GM12878 (cell line): ENCODE measurements around the gene TDRD12. TPM values are rescaled to one million over a fixed set of nuclear protein-coding genes. Genes with fewer than 3 reads are reported as not detected.

Source experiments
- ATAC-seq: fragments of 200-7000 bp; cut with Tn5 transposase; 3 replicates; pipeline ENCODE4 v1.9.1; 2020; ENCODE audit warnings: mild to moderate bottlenecking, moderate library complexity
- BruUV-seq: library from RNA; stranded (reverse); fragments of 400-500 nt; replicated peaks from 2 replicates; lab custom pipeline; 2021; lab: Mats Ljungman, UMichigan
- CTCF ChIA-PET: fragments of 300-600 bp; sonication (Branson Sonifier 250); formaldehyde crosslinking; extraction: SDS; loops from one replicate; lab custom pipeline; 2021; ENCODE audit warnings: inconsistent platforms; lab: Yijun Ruan, JAX
- POLR2A ChIA-PET: fragments of 350-600 bp; formaldehyde crosslinking; extraction: SDS; loops from one replicate; lab custom pipeline; 2021; ENCODE audit warnings: inconsistent platforms; lab: Charles Lee
- RAD21 ChIA-PET: fragments of 300-600 bp; sonication (Branson Sonifier 250); formaldehyde crosslinking; loops from one replicate; lab custom pipeline; 2023; ENCODE audit warnings: antibody characterized with exemption; ENCODE audit not compliant: unreplicated experiment; lab: Charles Lee
- SMC1A ChIA-PET: fragments of 300-600 bp; sonication (Branson Sonifier 250); formaldehyde crosslinking; loops from one replicate; lab custom pipeline; 2023; ENCODE audit not compliant: unreplicated experiment, uncharacterized antibody; lab: Charles Lee
- DNase-seq: peaks from one replicate; pipeline ENCODE4 v3.0.0-alpha.2; 2011; ENCODE audit warnings: low read depth, low spot score
- FAIRE-seq: peaks from 3 replicates; lab custom pipeline; 2011; peaks lifted over from hg19 to GRCh38; lab: Jason Lieb, UNC
- H2AFZ ChIP-seq: 2 replicates; pipeline ENCODE4 v1.6.0; 2011; ENCODE audit warnings: low read depth, low read length, control low read depth; ENCODE audit not compliant: control insufficient read depth
- H3K27ac ChIP-seq: 2 replicates; pipeline ENCODE4 v1.5.1; 2011; ENCODE audit warnings: control low read depth; ENCODE audit not compliant: control insufficient read depth, insufficient read depth
- H3K27me3 ChIP-seq, 2 experiments: replicated peaks in 1 of 2; 2 replicates each; pipeline versions ENCODE4 v1.6.0 to v1.6.1; 2011; ENCODE audit warnings: low read length in 1 of 2; ENCODE audit not compliant: control insufficient read depth in 2 of 2, insufficient read depth in 2 of 2
- H3K36me3 ChIP-seq, 2 experiments: 2 replicates each; pipeline ENCODE4 v1.5.1; 2011; ENCODE audit warnings: low read length in 1 of 2; ENCODE audit not compliant: control insufficient read depth in 2 of 2, insufficient read depth in 2 of 2
- H3K4me1 ChIP-seq: 2 replicates; pipeline ENCODE4 v1.6.1; 2011; ENCODE audit warnings: mild to moderate bottlenecking, low read length, moderate library complexity, mixed read lengths; ENCODE audit not compliant: control insufficient read depth, insufficient read depth
- H3K4me2 ChIP-seq: 2 replicates; pipeline ENCODE4 v1.6.0; 2011; ENCODE audit warnings: control low read depth; ENCODE audit not compliant: control insufficient read depth, insufficient read depth
- H3K4me3 ChIP-seq: fragments of 200-600 bp; sonication (generic); 2 replicates; pipeline ENCODE4 v1.5.1; 2016
- H3K79me2 ChIP-seq: 2 replicates; pipeline ENCODE4 v1.6.0; 2011; ENCODE audit warnings: low read length; ENCODE audit not compliant: control insufficient read depth, insufficient read depth
- H3K9ac ChIP-seq: 2 replicates; pipeline ENCODE4 v1.8.0; 2011; ENCODE audit warnings: low read length, control low read depth, mixed read lengths; ENCODE audit not compliant: control insufficient read depth, insufficient read depth
- H3K9me3 ChIP-seq: replicated peaks from 3 replicates; pipeline ENCODE4 v1.5.1; 2011; ENCODE audit warnings: mild to moderate bottlenecking, low read length; ENCODE audit not compliant: control insufficient read depth, insufficient read depth
- H4K20me1 ChIP-seq: 2 replicates; pipeline ENCODE4 v1.6.0; 2011; ENCODE audit not compliant: control insufficient read depth, insufficient read depth
- BHLHE40 ChIP-seq, 2 experiments: fragments of 450-650 bp in 1 of 2; IDR thresholded peaks; 2 replicates each; pipeline ENCODE4 v1.6.1; 2011 to 2017; ENCODE audit warnings: low read depth in 2 of 2, borderline replicate concordance in 1 of 2, improper control_type of control experiment in 1 of 2, low read length in 1 of 2, mild to moderate bottlenecking in 1 of 2
- FOXM1 ChIP-seq: IDR thresholded peaks from 2 replicates; pipeline ENCODE4 v1.6.1; 2012; ENCODE audit warnings: low read depth, mild to moderate bottlenecking, inconsistent platforms, low read length, moderate library complexity
- IKZF1 ChIP-seq: fragments of 450-650 bp; conservative IDR thresholded peaks from 2 replicates; pipeline ENCODE4 v1.6.1; 2017; ENCODE audit warnings: antibody characterized with exemption, mild to moderate bottlenecking
- KAT2A ChIP-seq: conservative IDR thresholded peaks from 2 replicates; pipeline ENCODE4 v1.6.1; 2011; ENCODE audit warnings: low read depth, low read length; ENCODE audit not compliant: control insufficient read depth
- LARP7 ChIP-seq: fragments of 450-650 bp; IDR thresholded peaks from 2 replicates; pipeline ENCODE4 v1.6.1; 2017; ENCODE audit warnings: mild to moderate bottlenecking
- MYC ChIP-seq: IDR thresholded peaks from 2 replicates; pipeline ENCODE4 v1.6.1; 2011; ENCODE audit warnings: mild to moderate bottlenecking, low read length, moderate library complexity, inconsistent platforms; ENCODE audit not compliant: insufficient read depth, insufficient replicate concordance, insufficient read length, severe bottlenecking
- RAD21 ChIP-seq: IDR thresholded peaks from 2 replicates; pipeline ENCODE4 v1.6.1; 2011; ENCODE audit warnings: mild to moderate bottlenecking, low read depth, low read length, moderate library complexity; ENCODE audit not compliant: insufficient read depth
- RAD51 ChIP-seq: fragments of 450-650 bp; IDR thresholded peaks from 2 replicates; pipeline ENCODE4 v1.6.1; 2016; ENCODE audit warnings: moderate library complexity, mild to moderate bottlenecking, inconsistent platforms
- RELA ChIP-seq: fragments of 450-650 bp; IDR thresholded peaks from 2 replicates; pipeline ENCODE4 v1.8.0; 2014; ENCODE audit warnings: borderline replicate concordance; ENCODE audit not compliant: partially characterized antibody
- SRF ChIP-seq, 2 experiments: IDR thresholded peaks; 2 replicates each; pipeline ENCODE4 v1.6.1; 2011; ENCODE audit warnings: low read depth in 2 of 2, low read length in 2 of 2, mild to moderate bottlenecking in 1 of 2, moderate library complexity in 1 of 2
- WGBS: methylation state at CpG from one replicate; pipeline ENCODE4 v1.1.6; 2016; ENCODE audit warnings: low lambda C conversion rate; ENCODE audit not compliant: insufficient replicate concordance, insufficient coverage; ENCODE audit errors: missing lambda C conversion rate; 5-methylcytosine and 5-hydroxymethylcytosine counted together
- in situ Hi-C: fragments of 300-500 bp; cut with MboI; formaldehyde crosslinking; loops from 9 replicates; pipeline ENCODE4 v1.14.3; 2018; ENCODE audit warnings: mixed read lengths
- intact Hi-C: fragments of 100-400 bp; cut with micrococcal nuclease; formaldehyde crosslinking; loops from one replicate; pipeline ENCODE4 v1.14.2; 2022; ENCODE audit not compliant: unreplicated experiment
- polyA plus RNA-seq, 11 experiments: library from polyadenylated mRNA; depleted of rRNA in 4 of 11; unstranded in 6 of 11; stranded (reverse) in 5 of 11; fragments of >200 nt; fragmentation: Nextera tagmentation in 4 of 11; fragmentation: Illumina TruSeq in 1 of 11; extraction: Ambion mirVana in 4 of 11; extraction: Trizol in 1 of 11; gene quantifications; 1 replicate in 1 of 11; 2 replicates in 10 of 11; pipeline versions ENCODE4 v1.2.1 to v1.2.3, GENCODE V29; 2011 to 2016; ENCODE audit warnings: inconsistent platforms in 2 of 11, missing spikeins in 2 of 11, low read depth in 1 of 11
- total RNA-seq, 4 experiments: library from RNA; depleted of rRNA in 3 of 4; stranded (reverse); fragments of >200 nt in 3 of 4; fragmentation: Illumina TruSeq in 1 of 4; extraction: Trizol in 1 of 4; gene quantifications; 2 replicates each; pipeline versions ENCODE4 v1.2.1 to v1.2.3, GENCODE V29; 2013 to 2021
- TF ChIP-seq, protein P1 (sequence below): fragments of 450-650 bp; IDR thresholded peaks from 2 replicates; pipeline ENCODE4 v1.6.1; 2016; ENCODE audit warnings: mild to moderate bottlenecking
- TF ChIP-seq, protein P2 (sequence below): fragments of 150-350 bp; IDR thresholded peaks from 2 replicates; pipeline ENCODE4 v1.6.1; 2016; ENCODE audit warnings: low read depth, low read length
- TF ChIP-seq, protein P3 (sequence below): fragments of 450-650 bp; IDR thresholded peaks from 2 replicates; pipeline ENCODE4 v1.6.1; 2014; ENCODE audit warnings: mild to moderate bottlenecking
- TF ChIP-seq, protein P4 (sequence below): IDR thresholded peaks from 2 replicates; pipeline ENCODE4 v1.6.1; 2011; ENCODE audit warnings: mild to moderate bottlenecking, low read depth, low read length, moderate library complexity; ENCODE audit not compliant: insufficient replicate concordance

The TDRD12 gene
- total and polyA plus RNA-seq, 10 of the 15 experiments (the other 5 are each of a cell fraction or from before 2014, with no cell fraction given) = 0.08 to 0.15 TPM; not detected in 8

DNA sequence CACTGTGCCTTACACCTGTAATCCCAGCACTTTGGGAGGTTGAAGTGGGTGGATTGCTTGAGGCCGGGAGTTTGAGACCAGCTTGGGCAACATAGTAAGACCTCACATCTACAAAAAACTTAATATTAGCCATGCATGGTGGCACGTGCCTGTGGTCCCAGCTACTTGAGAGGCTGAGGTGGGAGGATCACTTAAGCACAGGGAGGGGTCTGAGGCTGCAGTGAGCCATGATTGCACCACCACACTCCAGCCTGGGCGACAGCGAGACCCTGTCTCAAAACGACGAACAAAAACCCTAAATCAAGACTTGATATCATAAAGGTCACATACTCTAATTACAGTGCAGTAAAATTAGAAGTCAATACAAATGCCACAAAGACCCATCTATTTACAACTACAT is 132.6 kb downstream of the TDRD12 start:
- no TSS peak for BruUV-seq
- Histone ChIP-seq H3K79me2 (no peaks in the 10 kb centered on the region), H3K9me3 (no peaks in the 10 kb centered on the region), H2AFZ (no peak overlapping the region), H3K27ac (no peak overlapping the region), H3K4me1 (no peaks in the 10 kb centered on the region), H3K4me3 (no peak overlapping the region), H3K27me3 (no peaks in the 10 kb centered on the region), H3K9ac (no peak overlapping the region), H3K36me3 (no peaks in the 10 kb centered on the region), H3K4me2 (no peak overlapping the region), H4K20me1 (no peaks in the 10 kb centered on the region)
- DNase-seq (no peak), ATAC-seq (no peak), FAIRE-seq (no peak)
- in situ Hi-C loops = no loop called here
- intact Hi-C loops = no loop called here
- 65% methylated on average over 6 of the region's 6 CpGs for WGBS
- ChIA-PET POLR2A (no interaction called here), CTCF (no interaction called here), RAD21 (no interaction called here), SMC1A (no interaction called here)
- TF ChIP-seq RAD51 = no peak
- TF ChIP-seq, protein P1, sequence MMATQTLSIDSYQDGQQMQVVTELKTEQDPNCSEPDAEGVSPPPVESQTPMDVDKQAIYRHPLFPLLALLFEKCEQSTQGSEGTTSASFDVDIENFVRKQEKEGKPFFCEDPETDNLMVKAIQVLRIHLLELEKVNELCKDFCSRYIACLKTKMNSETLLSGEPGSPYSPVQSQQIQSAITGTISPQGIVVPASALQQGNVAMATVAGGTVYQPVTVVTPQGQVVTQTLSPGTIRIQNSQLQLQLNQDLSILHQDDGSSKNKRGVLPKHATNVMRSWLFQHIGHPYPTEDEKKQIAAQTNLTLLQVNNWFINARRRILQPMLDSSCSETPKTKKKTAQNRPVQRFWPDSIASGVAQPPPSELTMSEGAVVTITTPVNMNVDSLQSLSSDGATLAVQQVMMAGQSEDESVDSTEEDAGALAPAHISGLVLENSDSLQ = no peak
- TF ChIP-seq RELA = no peak
- TF ChIP-seq, protein P2, sequence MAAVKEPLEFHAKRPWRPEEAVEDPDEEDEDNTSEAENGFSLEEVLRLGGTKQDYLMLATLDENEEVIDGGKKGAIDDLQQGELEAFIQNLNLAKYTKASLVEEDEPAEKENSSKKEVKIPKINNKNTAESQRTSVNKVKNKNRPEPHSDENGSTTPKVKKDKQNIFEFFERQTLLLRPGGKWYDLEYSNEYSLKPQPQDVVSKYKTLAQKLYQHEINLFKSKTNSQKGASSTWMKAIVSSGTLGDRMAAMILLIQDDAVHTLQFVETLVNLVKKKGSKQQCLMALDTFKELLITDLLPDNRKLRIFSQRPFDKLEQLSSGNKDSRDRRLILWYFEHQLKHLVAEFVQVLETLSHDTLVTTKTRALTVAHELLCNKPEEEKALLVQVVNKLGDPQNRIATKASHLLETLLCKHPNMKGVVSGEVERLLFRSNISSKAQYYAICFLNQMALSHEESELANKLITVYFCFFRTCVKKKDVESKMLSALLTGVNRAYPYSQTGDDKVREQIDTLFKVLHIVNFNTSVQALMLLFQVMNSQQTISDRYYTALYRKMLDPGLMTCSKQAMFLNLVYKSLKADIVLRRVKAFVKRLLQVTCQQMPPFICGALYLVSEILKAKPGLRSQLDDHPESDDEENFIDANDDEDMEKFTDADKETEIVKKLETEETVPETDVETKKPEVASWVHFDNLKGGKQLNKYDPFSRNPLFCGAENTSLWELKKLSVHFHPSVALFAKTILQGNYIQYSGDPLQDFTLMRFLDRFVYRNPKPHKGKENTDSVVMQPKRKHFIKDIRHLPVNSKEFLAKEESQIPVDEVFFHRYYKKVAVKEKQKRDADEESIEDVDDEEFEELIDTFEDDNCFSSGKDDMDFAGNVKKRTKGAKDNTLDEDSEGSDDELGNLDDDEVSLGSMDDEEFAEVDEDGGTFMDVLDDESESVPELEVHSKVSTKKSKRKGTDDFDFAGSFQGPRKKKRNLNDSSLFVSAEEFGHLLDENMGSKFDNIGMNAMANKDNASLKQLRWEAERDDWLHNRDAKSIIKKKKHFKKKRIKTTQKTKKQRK = no peak
- TF ChIP-seq KAT2A = no peak
- no peak for TF ChIP-seq RAD21
- TF ChIP-seq SRF (IDR thresholded peaks at IDR 0.05; ENCODE audit: low read depth in 2 of 2, low read length in 2 of 2) = no peak
- no peak for TF ChIP-seq FOXM1
- TF ChIP-seq, protein P3, sequence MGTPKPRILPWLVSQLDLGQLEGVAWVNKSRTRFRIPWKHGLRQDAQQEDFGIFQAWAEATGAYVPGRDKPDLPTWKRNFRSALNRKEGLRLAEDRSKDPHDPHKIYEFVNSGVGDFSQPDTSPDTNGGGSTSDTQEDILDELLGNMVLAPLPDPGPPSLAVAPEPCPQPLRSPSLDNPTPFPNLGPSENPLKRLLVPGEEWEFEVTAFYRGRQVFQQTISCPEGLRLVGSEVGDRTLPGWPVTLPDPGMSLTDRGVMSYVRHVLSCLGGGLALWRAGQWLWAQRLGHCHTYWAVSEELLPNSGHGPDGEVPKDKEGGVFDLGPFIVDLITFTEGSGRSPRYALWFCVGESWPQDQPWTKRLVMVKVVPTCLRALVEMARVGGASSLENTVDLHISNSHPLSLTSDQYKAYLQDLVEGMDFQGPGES = no peak
- TF ChIP-seq, protein P4, sequence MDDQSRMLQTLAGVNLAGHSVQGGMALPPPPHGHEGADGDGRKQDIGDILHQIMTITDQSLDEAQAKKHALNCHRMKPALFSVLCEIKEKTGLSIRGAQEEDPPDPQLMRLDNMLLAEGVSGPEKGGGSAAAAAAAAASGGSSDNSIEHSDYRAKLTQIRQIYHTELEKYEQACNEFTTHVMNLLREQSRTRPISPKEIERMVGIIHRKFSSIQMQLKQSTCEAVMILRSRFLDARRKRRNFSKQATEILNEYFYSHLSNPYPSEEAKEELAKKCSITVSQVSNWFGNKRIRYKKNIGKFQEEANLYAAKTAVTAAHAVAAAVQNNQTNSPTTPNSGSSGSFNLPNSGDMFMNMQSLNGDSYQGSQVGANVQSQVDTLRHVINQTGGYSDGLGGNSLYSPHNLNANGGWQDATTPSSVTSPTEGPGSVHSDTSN = no peak
- TF ChIP-seq MYC = no peak
- TF ChIP-seq IKZF1 = no peak
- no peak for TF ChIP-seq BHLHE40 (IDR thresholded peaks at IDR 0.05; ENCODE audit: borderline replicate concordance in 1 of 2, low read depth in 2 of 2, low read length in 1 of 2)
- TF ChIP-seq LARP7 = no peak
